ENCODE measurements around the gene ACYP1. TPM values are rescaled to one million over a fixed set of nuclear protein-coding genes. Genes with fewer than 3 reads are reported as not detected.

The ACYP1 gene
- total RNA-seq, 2 donors from 2014 or later: 13.4 to 28.5 TPM

DNA sequence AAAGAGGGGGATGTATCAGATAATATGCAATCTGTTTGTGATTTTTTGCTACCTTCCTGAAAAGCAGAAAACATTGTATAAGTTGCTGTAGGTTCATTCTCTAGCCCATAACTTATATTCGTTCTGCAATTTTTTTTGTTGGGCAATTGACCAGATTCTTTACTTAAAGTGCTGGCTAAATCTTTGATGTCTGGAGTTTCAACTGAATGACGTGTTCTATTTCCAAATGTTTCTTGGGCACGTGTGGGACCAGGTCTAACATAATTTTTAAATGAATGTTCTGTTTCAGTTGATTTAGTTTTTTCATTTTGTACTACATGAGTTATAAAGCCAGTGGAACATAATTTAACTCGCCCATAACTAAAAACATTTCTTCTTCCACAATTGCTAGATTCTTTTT is 16.3 kb downstream of the ACYP1 start:
- H3K9ac ChIP-seq (ENCODE audit: low read depth in 2 of 2, low read length in 2 of 2): no peak overlapping the region
- TF ChIP-seq, protein P1, sequence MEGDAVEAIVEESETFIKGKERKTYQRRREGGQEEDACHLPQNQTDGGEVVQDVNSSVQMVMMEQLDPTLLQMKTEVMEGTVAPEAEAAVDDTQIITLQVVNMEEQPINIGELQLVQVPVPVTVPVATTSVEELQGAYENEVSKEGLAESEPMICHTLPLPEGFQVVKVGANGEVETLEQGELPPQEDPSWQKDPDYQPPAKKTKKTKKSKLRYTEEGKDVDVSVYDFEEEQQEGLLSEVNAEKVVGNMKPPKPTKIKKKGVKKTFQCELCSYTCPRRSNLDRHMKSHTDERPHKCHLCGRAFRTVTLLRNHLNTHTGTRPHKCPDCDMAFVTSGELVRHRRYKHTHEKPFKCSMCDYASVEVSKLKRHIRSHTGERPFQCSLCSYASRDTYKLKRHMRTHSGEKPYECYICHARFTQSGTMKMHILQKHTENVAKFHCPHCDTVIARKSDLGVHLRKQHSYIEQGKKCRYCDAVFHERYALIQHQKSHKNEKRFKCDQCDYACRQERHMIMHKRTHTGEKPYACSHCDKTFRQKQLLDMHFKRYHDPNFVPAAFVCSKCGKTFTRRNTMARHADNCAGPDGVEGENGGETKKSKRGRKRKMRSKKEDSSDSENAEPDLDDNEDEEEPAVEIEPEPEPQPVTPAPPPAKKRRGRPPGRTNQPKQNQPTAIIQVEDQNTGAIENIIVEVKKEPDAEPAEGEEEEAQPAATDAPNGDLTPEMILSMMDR (IDR thresholded peaks at IDR 0.05): no peak
- H3K9me3 ChIP-seq: no peaks in the 10 kb centered on the region
- intact Hi-C loops (cut with DNase I): no loop called here
- no peaks in the 10 kb centered on the region for H3K4me1 ChIP-seq
- no peak for DNase-seq
- H3K36me3 ChIP-seq: no peaks in the 10 kb centered on the region
- H3K4me3 ChIP-seq: no peak overlapping the region
- H3K27me3 ChIP-seq: no peaks in the 10 kb centered on the region
- H3K27ac ChIP-seq: no peak overlapping the region

GRCh38 chr14:75046899-75047298 is 16.9 kb downstream of the ACYP1 start:
- intact Hi-C loops (cut with DNase I): no loop called here
- TF ChIP-seq, protein P1 (IDR thresholded peaks at IDR 0.05): no peak
- Histone ChIP-seq H3K9me3 (no peaks in the 10 kb centered on the region), H3K4me1 (no peaks in the 10 kb centered on the region), H3K9ac (ENCODE audit: low read depth in 2 of 2, low read length in 2 of 2) (no peak overlapping the region), H3K4me3 (no peak overlapping the region), H3K36me3 (no peaks in the 10 kb centered on the region), H3K27ac (no peak overlapping the region), H3K27me3 (no peaks in the 10 kb centered on the region)
- DNase-seq: no peak

GRCh38 chr14:75046275-75046674 is 17.5 kb downstream of the ACYP1 start:
- peaks cover under 1% of the 10 kb centered on the region for H3K4me1 ChIP-seq
- intact Hi-C loops (cut with DNase I): no loop called here
- H3K4me3 ChIP-seq: no peak overlapping the region
- no peaks in the 10 kb centered on the region for H3K9me3 ChIP-seq
- H3K27me3 ChIP-seq: no peaks in the 10 kb centered on the region
- no peak overlapping the region for H3K9ac ChIP-seq (ENCODE audit: low read depth in 2 of 2, low read length in 2 of 2)
- H3K27ac ChIP-seq: no peak overlapping the region
- no peak for DNase-seq
- no peaks in the 10 kb centered on the region for H3K36me3 ChIP-seq
- TF ChIP-seq, protein P1 (IDR thresholded peaks at IDR 0.05): no peak

DNA sequence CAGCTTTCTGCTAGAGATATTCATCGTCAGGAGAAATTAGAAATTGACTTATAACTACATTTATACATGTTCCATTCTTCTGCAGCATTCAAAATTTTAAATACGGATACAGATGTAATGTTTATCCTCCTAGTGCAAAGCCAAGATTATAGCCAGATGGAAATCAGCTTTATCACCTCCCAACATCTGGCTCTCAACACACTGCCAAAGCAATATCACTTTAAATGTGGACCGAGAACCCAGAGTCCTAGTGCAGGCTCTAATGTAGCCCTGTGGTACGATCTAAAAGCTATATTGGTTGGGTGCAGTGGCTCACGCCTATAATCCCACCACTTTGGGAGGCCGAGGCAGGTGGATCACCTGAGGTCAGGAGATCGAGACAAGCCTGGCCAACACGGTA is 19.1 kb downstream of the ACYP1 start:
- Histone ChIP-seq H3K27me3 (no peaks in the 10 kb centered on the region), H3K36me3 (no peaks in the 10 kb centered on the region), H3K4me1 (peaks cover 7% of the 10 kb centered on the region), H3K4me3 (no peak overlapping the region), H3K9me3 (no peaks in the 10 kb centered on the region), H3K27ac (no peak overlapping the region), H3K9ac (ENCODE audit: low read depth in 2 of 2, low read length in 2 of 2) (no peak overlapping the region)
- TF ChIP-seq, protein P1 (IDR thresholded peaks at IDR 0.05): no peak
- intact Hi-C loops (cut with DNase I): no loop called here
- DNase-seq: no peak

DNA sequence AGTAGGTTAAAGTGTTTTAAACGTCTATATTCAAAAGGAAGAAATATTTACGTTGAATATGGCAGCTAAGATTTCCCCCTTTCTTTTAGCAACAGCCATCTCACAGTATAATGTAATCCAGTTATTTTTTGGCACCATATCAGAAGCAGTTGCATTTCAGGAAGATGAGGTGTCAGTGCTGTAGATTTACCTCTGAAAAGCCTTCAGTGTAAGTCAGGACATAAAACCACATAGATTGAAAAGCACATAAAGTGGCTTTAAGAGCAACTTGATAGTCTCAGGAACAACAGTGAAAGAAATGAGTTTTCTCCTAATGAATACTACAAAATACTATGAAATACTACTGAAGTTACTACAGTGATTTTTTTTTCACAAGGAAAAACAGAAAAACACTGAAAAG is 19.5 kb downstream of the ACYP1 start:
- Histone ChIP-seq H3K4me1 (peaks cover 7% of the 10 kb centered on the region), H3K27ac (no peak overlapping the region), H3K27me3 (no peaks in the 10 kb centered on the region), H3K36me3 (no peaks in the 10 kb centered on the region), H3K4me3 (no peak overlapping the region), H3K9me3 (no peaks in the 10 kb centered on the region), H3K9ac (ENCODE audit: low read depth in 2 of 2, low read length in 2 of 2) (no peak overlapping the region)
- intact Hi-C loops (cut with DNase I): no loop called here
- TF ChIP-seq, protein P1 (IDR thresholded peaks at IDR 0.05): no peak
- no peak for DNase-seq

- peaks cover 7% of the 10 kb centered on the region for H3K4me1 ChIP-seq
- intact Hi-C loops (cut with DNase I): no loop called here
- H3K27me3 ChIP-seq: no peaks in the 10 kb centered on the region
- no peak for DNase-seq
- peak overlapping the region; percentile 53 for H3K27ac ChIP-seq
- peak overlapping the region in 1 of 2 donors; percentile 73 for H3K9ac ChIP-seq (ENCODE audit: low read depth in 2 of 2, low read length in 2 of 2)
- no peak overlapping the region for H3K4me3 ChIP-seq
- H3K36me3 ChIP-seq: no peaks in the 10 kb centered on the region
- no peaks in the 10 kb centered on the region for H3K9me3 ChIP-seq
- TF ChIP-seq, protein P1 (IDR thresholded peaks at IDR 0.05): no peak
Measured at GRCh38 chr14:75042035-75042434, 21.8 kb downstream of the ACYP1 start.
